LoVo (cell line): ENCODE results near the gene GRM8.
"Not testable (repeated sequence)": the region's sequence is repeated elsewhere in the genome, so short reads cannot be mapped to it uniquely, and the experiment has no call there.

Experiments used
- DNase-seq: peaks from one replicate; pipeline ENCODE4 v3.0.0-alpha.2; 2016; ENCODE audit warnings: low spot score

Gene GRM8

DNA sequence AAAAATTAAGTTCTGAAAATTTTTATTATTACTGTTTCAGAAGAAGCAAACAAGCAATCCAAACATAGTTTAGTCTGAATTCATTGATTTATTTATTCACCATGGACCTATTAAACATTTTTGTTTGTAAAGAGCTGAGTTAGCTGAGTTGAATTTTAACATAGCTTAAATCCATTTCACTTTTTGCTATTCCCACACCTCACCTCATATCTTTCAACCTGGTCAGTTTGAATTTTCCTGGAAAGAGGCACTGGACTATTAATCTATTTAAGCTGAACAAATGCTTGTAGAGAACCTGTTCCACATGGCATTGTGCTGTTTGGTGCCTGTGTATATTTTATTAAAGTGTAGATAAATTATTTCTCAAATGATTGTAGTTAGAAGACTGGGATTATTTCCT is 344.2 kb downstream of the GRM8 start:
- DNase-seq = not testable (repeated sequence)

DNA sequence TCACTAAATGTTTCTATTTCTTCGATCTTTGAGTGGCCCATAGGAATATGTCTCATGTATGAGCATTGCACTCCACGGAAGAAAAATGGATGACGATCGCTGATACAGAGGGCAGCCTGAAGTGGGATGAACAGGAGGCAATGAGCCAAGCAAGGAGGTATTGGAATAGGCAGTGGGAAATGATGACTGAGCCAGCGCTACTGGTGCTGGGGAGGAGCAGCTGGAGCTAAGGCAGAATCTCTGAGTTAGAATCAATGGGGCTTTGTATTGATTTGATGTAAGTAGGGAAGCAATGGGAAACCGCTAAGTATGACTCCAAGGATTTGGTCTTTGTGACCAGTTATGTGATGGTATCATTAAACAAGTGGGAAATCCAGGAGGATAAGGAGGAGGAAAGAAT is 345.1 kb downstream of the GRM8 start:
- DNase-seq = not testable (repeated sequence)

DNA sequence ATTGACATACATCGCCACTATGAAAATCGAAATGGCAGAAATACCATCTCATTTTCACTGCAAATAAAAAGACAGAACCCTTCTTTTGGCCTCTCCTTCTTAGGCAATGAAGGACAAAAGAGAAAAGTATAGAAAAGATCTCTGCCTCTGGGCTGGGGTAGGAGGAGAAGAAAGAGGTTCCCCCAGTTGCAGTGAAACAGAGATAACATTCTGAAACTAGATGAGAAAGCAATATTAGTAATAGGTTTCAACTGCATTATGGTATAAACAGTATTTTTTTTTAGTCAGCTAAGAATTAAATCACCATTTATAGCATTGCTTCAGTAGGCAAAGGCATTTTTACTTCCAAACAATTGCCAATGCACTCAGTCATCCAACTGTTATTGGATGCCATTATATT is 347.5 kb downstream of the GRM8 start:
- DNase-seq = not testable (repeated sequence)

DNA sequence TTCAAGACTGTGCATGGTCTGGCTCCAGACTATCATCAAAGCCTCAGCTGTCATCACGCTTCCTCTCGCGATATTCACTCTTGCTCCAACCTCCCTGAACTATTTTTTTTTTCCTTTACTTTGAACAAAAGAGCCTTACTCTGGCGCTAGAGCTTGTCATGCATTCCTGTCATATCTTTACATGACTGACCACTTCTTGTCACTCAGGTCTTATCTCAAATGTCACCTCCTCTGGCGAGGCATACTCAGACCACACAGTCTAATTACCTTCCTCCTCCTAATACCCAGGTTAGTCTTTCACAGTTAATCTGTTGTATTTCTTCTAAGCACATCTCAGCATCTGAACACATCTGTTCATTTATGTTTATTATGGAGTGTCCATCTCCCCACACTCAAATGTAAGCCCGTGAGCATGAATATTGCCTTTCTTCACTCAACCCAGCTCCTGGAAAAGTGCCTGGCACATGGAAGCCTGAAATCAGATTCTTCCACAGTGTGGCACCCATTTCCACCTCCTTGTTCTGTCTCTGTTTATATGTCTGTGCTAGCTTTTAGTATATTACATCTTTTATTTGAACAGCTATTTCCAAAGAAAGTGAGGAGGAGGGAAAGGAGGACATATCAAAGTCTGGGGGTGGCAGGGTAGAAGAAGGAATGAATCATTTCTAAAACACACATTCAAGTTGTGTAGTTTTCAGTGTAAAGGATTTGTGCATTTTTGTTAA is 351.5 kb downstream of the GRM8 start:
- DNase-seq = not testable (repeated sequence)

DNA sequence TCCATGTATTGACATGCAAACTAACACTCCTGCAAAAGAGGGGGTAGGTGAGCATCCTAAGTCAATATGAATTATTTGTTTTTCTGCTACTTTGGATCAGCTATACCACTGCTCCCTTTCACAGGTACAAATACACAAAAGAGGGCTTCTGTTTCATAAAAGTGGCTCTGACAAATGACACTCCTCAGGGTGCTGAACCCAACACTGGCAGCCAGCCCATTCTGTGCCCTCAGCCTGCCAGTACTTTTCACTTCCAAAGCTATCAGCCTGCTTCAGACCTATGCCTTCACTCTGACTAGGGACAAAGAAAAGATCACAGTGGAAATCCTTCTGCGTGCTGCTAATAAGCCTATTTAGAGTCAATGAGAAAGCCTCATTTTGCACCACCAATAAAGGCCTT is 364.8 kb downstream of the GRM8 start:
- not testable (repeated sequence) for DNase-seq

DNA sequence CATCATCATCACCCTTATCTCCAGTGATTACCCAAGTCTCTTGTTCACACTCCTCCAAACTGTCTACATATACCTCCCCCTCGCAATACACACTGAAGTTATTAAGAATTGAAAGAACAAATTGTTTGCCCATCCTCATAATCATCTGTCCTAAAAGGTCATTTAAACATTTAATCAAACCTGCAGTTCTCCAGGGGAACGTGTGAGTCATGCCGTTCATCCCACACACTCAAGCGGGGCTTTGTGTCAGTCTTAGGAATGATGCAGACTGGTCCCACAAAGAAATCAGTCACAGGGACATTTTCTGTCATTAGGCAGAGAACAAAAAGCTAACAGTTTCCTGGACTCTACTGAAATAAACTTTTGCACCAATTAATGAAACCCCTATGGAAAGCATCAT is 365.2 kb downstream of the GRM8 start:
- DNase-seq = not testable (repeated sequence)

DNA sequence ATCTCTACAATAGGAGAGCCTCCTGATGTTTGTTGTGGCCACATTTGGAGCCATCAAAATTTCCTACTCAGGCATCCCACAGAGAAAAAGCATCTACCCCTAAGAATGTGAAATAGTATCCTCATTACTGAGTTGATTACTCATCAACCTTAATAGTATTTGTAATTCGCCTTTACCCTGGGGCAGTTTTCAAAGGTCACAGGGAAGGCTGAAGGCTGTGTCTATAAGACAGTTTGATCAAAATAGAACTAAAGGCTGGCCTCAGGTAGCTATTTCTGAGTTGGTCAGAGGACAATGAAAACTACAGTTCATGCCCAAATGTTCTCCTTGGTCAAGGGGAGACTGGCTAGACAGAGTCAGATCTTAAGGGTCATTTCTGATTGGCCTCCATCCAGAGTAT is 370.0 kb downstream of the GRM8 start:
- DNase-seq = not testable (repeated sequence)

DNA sequence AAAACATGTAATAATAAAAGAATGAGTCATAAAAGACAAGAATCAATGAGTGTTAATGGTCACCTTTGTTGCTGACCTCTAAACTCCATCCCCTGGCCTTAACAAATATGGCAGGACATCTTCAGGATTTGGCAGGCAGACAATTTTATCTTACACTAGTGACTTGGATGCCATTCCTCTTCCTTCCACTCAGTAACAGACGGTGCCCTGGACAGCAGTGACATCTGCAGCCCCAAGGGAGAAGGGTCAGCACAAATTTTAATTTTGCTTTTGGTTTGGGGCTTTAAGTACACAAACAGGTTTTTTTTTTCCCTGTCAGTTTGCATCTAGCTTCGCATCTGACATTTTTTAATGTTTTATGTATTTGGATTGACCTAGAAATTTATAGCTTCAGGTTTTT is 370.8 kb downstream of the GRM8 start:
- not testable (repeated sequence) for DNase-seq

DNA sequence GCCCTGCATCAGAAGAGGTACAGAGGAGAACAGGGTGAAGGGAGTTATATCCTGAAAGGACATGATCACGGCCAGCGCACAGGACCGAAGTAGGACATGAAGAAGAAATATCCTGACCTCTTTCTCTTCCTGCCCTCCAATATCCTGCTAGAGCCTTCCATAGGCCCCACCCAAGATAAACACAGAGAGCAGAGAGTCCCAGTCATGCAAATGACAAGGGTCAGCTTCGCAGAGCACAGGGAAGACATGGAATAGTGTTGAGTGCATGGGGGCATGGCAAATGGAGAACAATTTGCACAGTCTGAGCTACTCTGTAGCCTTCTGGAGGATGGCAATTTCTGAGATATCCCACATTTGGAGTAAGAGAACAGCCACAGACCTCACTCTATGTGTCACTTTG is 371.4 kb downstream of the GRM8 start:
- DNase-seq = no peak

DNA sequence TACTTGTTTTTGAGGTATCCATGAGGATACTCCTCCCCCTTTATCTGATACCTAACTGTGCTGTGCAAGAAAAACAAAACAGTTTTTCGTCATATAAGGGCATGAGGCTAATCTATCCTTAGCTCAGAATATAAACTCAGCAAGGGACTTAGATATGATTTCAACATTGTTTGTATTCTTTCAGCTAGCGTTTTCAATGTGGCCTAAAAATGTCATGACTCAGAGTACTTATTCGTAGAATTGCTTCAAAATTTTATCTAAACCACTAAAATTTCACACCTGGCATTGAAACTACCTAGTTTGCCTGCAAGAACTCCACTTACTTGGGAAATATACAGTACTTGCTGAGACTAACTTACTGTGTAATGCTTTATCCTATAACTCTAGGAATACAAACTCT is 376.2 kb downstream of the GRM8 start:
- not testable (repeated sequence) for DNase-seq

DNA sequence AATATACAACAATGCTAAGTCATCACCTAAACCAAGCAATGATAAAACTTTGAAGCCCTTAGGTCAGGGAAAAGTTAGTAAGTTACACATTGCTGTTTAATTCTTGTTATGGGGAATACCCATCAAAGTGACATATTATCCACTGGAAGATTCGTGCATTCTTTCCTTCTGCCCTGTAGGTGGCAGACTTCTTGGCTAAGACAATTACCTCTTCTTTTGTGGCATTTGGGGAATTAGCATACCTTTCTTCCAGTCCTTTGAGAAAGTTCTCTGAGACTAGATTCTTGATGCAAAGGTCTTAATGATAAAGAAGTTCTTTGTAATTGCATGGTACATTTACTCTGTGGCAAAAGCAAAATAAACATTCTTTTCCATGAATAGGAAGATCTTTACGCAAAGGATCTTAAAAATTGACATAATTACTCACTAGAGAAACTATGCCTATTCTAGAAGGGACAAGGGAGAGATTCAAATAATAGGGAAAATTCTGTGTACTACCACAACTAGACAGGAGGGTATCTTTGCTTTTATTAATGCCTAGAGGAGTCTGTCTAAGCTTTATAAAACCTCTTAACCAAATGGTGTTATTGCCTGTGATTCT is 395.9 kb downstream of the GRM8 start:
- peak; percentile 16 for DNase-seq

DNA sequence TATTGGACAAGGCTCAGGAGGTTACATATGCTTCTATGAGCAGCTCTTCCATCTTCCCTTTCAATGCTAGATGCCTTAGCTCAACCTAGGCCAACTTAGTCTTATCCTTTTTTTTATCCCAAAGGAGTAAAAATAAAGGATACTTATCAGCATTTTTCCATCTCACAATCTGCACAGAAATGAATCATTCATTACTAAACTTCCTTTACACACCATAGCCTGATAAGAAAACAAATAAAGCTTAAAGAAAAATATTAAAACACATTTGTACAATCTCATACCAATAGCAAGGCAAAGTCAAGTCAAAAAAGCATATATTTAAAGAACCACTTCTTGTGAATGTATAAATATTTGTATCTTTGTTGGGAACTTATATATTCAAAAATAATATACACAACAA is 407.4 kb downstream of the GRM8 start:
- DNase-seq = no peak

DNA sequence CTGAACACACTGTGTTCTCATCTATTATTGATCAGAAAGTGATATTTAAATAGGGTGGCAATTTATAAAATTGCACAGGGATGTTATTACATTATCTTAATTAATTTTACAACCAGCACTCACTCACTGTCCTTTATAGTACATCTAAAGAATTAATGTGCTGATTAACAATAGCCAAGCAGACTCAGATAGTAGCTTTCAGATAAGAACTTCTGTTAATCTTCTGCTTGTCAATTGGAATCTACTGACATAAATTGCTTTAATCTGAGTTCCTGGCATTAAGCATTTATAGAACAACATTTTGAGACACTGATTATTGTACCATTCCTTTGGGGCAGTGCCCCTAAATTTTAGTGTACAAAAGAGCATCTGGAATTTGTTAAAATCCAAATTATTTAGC is 408.9 kb downstream of the GRM8 start:
- no peak for DNase-seq

DNA sequence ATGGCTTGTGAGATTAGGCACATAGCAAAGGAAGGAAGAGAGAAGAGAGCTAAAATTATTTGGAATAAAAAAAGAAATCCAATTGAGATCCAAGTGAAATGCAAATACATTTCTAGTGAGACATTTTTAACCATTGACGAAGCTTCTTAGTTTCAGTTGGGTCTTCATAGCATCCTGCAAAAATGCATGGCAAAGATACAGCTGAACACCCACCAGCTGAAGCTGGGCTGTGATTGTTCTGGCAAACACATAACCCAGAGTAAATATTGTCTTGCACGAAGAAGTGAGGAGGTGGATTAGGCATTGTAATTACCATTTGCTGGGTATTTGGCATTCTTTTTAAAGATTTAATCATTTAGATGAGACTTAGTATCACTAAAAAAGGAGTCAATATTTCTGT is 409.4 kb downstream of the GRM8 start:
- no peak for DNase-seq

DNA sequence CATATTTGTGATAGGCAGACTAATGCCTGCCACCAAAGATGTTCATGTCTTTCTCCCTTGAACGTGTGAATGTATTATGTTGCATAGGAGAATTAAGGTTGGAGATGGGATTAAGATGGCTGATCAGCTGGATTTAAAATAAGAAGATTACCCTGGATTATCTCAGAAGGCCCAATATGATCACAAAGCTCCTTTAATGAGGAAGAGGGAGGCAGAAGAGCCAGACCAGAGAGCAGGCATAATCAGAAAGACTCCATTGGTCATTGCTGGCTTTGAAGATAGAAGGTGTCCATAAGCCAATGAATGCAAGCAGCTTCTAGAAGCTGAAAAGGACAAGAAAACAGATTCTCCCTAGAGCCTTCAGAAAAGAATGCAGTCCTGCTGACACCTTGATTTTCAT is 410.3 kb downstream of the GRM8 start:
- no peak for DNase-seq

DNA sequence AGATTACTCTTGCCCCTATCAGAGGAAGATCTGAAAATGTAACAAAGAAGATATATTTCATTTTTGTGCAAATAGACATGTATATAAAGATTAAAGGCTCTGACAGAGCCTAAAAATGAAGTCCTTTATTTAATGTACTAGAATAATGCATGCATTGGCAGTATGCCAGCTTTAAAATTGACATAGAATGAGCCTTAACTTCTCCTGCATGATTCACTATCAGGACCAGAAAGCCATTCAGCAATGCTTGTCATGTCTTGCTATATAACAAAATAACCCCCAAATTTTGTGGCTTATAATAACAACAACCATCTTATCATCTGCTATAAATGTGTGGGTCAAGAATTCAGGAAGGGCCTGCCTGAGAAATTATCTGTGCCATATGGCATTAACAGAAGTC is 411.9 kb downstream of the GRM8 start:
- DNase-seq = no peak

DNA sequence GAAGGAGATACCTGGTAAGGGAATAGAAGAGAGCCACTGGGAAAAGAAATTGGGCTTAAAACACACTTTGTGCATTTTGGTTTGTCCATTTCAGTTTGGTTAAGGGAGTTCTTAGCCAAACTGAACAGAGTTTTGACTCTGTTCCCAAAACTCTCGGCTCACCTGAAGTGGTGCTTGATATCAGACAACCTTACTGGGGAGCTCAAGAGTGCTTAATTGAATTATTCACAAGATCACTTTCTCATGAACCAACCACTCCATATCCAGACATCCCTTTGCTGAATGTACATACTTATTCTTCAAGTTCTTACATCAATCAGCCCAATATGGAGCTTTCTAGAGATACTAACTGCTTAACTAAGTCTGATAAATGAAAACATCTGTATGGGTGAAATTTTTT is 413.1 kb downstream of the GRM8 start:
- DNase-seq = no peak

DNA sequence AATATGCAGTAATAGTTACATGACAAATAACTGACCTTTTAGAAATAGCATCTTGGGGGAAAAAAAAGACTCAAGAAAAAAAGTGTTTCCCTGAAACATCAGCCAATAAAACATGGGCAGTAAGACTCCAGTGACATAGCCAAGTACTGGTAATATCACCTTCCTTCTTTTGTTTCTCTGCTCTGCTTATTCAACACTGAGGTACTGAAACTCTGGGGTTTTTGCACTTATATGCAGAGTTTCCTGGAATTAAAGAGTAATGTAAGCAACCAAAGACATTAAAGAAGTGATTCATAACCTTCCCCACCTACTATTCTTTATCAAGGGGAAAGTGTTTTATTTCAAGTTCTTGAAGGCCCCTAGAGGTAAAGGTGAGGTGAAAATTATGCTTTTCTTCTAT is 414.5 kb downstream of the GRM8 start:
- no peak for DNase-seq

DNA sequence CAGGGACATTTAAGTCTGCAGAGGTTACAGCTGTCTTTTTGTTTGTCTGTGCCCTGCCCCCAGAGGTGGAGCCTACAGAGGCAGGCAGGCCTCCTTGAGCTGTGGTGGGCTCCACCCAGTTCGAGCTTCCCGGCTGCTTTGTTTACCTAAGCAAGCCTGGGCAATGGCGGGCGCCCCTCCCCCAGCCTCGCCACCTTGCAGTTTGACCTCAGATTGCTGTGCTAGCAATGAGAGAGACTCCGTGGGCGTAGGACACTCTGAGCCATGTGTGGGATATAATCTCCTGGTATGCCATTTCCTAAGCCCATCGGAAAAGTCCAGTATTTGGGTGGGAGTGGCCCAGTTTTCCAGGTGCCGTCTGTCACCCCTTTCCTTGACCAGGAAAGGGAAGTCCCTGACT is 421.5 kb downstream of the GRM8 start:
- not testable (repeated sequence) for DNase-seq

DNA sequence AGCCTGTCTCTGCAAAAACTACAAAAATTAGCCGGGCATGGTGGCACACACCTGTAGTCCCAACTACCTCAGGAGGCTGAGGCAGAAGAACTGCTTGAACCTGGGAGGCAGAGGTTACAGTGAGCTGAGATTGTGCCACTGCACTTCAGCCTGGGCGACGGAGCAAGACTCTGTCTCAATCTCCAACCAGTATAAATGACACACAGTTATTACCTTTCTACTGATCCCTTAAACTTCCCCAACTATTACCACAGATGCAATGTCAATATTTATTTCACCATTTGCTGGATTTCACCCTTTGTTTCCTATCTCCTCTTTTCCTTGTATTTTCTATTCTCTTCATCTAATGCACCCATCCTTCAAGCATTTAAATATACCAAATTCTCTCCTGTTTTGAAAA is 431.8 kb downstream of the GRM8 start:
- no peak for DNase-seq

DNA sequence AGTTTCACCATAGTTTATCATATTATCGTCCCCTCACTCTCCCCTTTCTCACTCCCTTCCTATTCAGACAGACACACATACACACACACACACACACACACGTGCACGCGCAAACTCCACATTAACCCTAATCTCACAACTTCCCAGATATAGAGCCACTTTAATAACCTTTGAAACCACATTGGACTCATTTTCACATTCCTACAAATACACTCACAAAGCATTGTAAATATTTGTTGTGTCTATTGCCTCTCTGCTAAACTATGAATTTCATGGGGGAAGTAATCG is 433.6 kb downstream of the GRM8 start:
- DNase-seq = no peak

DNA sequence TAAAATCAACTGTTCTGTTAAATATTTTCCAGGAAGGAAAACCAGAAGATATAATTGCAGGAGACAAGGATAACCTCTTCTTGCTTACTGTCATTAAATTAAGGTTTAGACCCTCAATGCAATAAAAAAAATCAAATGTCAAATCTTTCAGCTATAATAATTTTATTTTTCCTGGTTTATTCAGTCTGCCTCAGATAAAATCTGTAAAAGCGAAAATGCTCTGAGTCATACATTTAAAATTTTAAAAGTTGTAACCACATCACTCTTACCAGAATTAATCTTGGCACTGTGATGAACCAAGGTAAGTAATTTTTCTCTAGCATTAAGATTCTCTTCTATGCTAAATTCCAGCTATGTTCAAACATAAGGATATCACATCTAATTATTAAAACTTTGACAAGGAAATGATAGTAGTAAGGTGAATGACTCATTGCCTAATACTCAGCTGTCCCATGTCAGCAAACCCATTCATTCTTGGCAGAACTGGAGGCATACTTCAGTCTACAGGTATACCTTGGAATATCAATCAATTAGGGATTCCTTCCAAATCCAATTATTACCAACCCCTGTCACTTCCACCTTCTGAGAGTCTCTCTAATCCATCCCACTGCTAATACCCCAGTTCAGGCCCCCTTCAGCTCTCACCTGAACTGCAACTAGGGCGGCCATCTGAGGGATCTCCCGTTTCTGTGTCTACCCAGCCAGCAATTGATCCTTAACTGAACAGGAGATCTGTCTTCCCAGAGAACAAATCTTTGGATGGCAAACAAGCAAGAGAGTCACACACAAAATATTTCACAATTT is 434.1 kb downstream of the GRM8 start:
- DNase-seq = no peak

DNA sequence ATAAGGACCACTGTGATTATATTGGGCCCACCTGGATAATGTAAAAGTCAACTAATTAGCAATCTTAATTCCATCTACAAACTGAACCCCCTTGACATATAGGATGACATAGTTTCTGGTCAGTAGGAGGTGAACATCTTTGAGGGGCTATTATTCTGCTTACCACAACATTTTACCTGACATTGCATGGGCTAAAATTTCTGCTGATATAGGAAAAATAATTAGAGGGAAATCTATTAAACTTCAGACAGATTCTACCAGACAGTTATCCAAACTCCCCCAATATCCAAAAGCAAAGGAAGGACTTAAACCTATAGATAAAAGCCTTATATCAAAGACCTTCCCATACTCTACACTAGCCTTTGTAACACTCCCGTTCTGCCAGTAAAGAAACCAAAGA is 443.6 kb downstream of the GRM8 start:
- DNase-seq = no peak

DNA sequence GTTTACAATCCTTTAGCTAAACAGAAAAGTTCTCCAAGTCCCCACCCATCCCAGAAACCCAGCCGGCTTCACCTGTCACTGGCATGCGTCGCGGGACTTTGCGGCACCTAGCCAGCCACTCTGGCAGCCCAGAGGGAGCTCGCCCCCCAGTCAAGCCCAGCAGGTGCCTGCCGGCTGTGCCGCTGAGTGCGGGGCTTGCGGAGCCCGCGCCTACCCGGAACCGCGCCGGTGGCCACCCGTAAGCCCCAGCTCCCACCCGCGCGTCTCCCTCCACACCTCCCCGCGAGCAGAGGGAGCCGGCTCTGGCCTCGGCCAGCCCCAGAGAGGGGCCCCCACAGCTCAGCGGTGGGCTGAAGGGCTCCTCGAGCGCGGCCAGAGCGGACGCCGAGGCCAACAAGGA is 446.1 kb downstream of the GRM8 start:
- DNase-seq = no peak
